GM23338 (cell line): ENCODE measurements around the gene CCNK. TPM values are rescaled to one million over a fixed set of nuclear protein-coding genes. Genes with fewer than 3 reads are reported as not detected.

Experiments
- ATAC-seq: fragments of 200-7000 bp; cut with Tn5 transposase; 3 replicates; pipeline ENCODE4 v1.9.1; 2020
- DNase-seq: peaks from one replicate; pipeline ENCODE4 v3.0.0-alpha.2; 2015; ENCODE audit warnings: low spot score
- H2AFZ ChIP-seq: fragments of 200-600 bp; sonication (generic); 2 replicates; pipeline ENCODE4 v1.8.0; 2016; ENCODE audit warnings: antibody characterized with exemption, mild to moderate bottlenecking, moderate library complexity
- H3F3A ChIP-seq: fragments of 200-600 bp; sonication (generic); replicated peaks from 2 replicates; pipeline ENCODE4 v1.8.0; 2017; ENCODE audit warnings: antibody characterized with exemption, mixed run types, low read depth
- H3K27ac ChIP-seq: fragments of 200-600 bp; sonication (generic); 2 replicates; pipeline ENCODE4 v1.6.1; 2016; ENCODE audit warnings: low read depth
- H3K27me3 ChIP-seq: fragments of 200-600 bp; sonication (generic); 2 replicates; pipeline ENCODE4 v1.8.0; 2016; ENCODE audit warnings: mild to moderate bottlenecking, mixed run types, moderate library complexity; ENCODE audit not compliant: insufficient read depth
- H3K36me3 ChIP-seq: fragments of 200-600 bp; sonication (generic); 2 replicates; pipeline ENCODE4 v1.8.0; 2016; ENCODE audit warnings: mild to moderate bottlenecking; ENCODE audit not compliant: insufficient read depth
- H3K4me1 ChIP-seq: fragments of 200-600 bp; sonication (generic); 2 replicates; pipeline ENCODE4 v1.8.0; 2016; ENCODE audit warnings: mild to moderate bottlenecking, moderate library complexity; ENCODE audit not compliant: insufficient read depth
- H3K4me2 ChIP-seq: fragments of 200-600 bp; sonication (generic); 2 replicates; pipeline ENCODE4 v1.7.1; 2017; ENCODE audit warnings: mixed run types
- H3K4me3 ChIP-seq: fragments of 200-600 bp; sonication (generic); 2 replicates; pipeline ENCODE4 v1.6.1; 2016; ENCODE audit warnings: mixed run types
- H3K79me2 ChIP-seq: fragments of 200-600 bp; sonication (generic); replicated peaks from 2 replicates; pipeline ENCODE4 v1.8.0; 2017; ENCODE audit warnings: mild to moderate bottlenecking; ENCODE audit not compliant: insufficient read depth
- H3K9me2 ChIP-seq: fragments of 200-600 bp; sonication (generic); 2 replicates; pipeline ENCODE4 v1.8.0; 2017; ENCODE audit not compliant: insufficient read depth
- H4K20me1 ChIP-seq: fragments of 200-600 bp; sonication (generic); replicated peaks from 2 replicates; pipeline ENCODE4 v1.8.0; 2017; ENCODE audit warnings: mild to moderate bottlenecking; ENCODE audit not compliant: insufficient read depth
- H3K27ac Mint-ChIP-seq: 2 replicates; pipeline ENCODE4 v1.8.0; 2020; ENCODE audit warnings: inconsistent platforms, mild to moderate bottlenecking, moderate library complexity, mixed read lengths
- H3K27me3 Mint-ChIP-seq: 3 replicates; pipeline ENCODE4 v1.8.0; 2022; ENCODE audit warnings: low read depth, mild to moderate bottlenecking, moderate library complexity, mixed read lengths, inconsistent platforms; ENCODE audit not compliant: insufficient read depth, poor library complexity
- H3K36me3 Mint-ChIP-seq: 3 replicates; pipeline ENCODE4 v1.8.0; 2021; ENCODE audit warnings: low read depth, mild to moderate bottlenecking, inconsistent platforms, moderate library complexity, mixed read lengths
- H3K4me1 Mint-ChIP-seq: 3 replicates; pipeline ENCODE4 v1.8.0; 2020; ENCODE audit warnings: mild to moderate bottlenecking, inconsistent platforms, mixed read lengths
- H3K4me3 Mint-ChIP-seq: 3 replicates; pipeline ENCODE4 v1.8.0; 2021; ENCODE audit warnings: moderate library complexity, mild to moderate bottlenecking, inconsistent platforms, mixed read lengths
- H3K9me3 Mint-ChIP-seq: 3 replicates; pipeline ENCODE4 v1.8.0; 2020; ENCODE audit warnings: moderate library complexity, mild to moderate bottlenecking, inconsistent platforms, mixed read lengths
- CREB1 ChIP-seq: fragments of 250-450 bp; sonication (Bioruptor Pico); IDR thresholded peaks from 2 replicates; pipeline ENCODE4 v1.5.0; 2020; ENCODE audit warnings: low read depth, mild to moderate bottlenecking, moderate library complexity
- EZH2 ChIP-seq: fragments of 200-600 bp; sonication (generic); IDR thresholded peaks from one replicate; pipeline ENCODE4 v1.8.0; 2017; ENCODE audit warnings: antibody characterized with exemption, mild to moderate bottlenecking, low read depth; ENCODE audit not compliant: unreplicated experiment
- EZH2phosphoT487 ChIP-seq: fragments of 200-600 bp; sonication (generic); IDR thresholded peaks from one replicate; pipeline ENCODE4 v1.8.1; 2018; ENCODE audit warnings: antibody characterized with exemption; ENCODE audit not compliant: unreplicated experiment
- JUNB ChIP-seq: IDR thresholded peaks from one replicate; pipeline ENCODE4 v1.6.1; 2016; ENCODE audit warnings: antibody characterized with exemption; ENCODE audit not compliant: unreplicated experiment
- NANOG ChIP-seq: IDR thresholded peaks from 2 replicates; pipeline ENCODE4 v1.6.1; 2016; ENCODE audit warnings: antibody characterized with exemption, borderline replicate concordance
- STAT1 ChIP-seq: IDR thresholded peaks from one replicate; pipeline ENCODE4 v1.6.1; 2016; ENCODE audit warnings: antibody characterized with exemption; ENCODE audit not compliant: unreplicated experiment
- ZNF114 ChIP-seq: fragments of 250-450 bp; sonication (Bioruptor Pico); IDR thresholded peaks from 2 replicates; pipeline ENCODE4 v1.5.0; 2020; ENCODE audit warnings: mild to moderate bottlenecking, moderate library complexity
- polyA plus RNA-seq: library from polyadenylated mRNA; unstranded; fragments of >200 nt; fragmentation: Nextera tagmentation; extraction: Ambion mirVana; gene quantifications from 2 replicates; pipeline ENCODE4 v1.2.1, GENCODE V29; 2016
- total RNA-seq: library from RNA; depleted of rRNA; stranded (reverse); fragments of >200 nt; shearing (Covaris generic); gene quantifications from 2 replicates; pipeline ENCODE4 v1.2.3, GENCODE V29; 2014
- TF ChIP-seq, protein P1 (sequence below): fragments of 250-450 bp; sonication (Bioruptor Pico); IDR thresholded peaks from 2 replicates; pipeline ENCODE4 v1.5.0; 2020; ENCODE audit warnings: mild to moderate bottlenecking, moderate library complexity

The CCNK gene
- total and polyA plus RNA-seq, 2 experiments from 2014 or later, result 54.0 to 60.6 TPM

DNA sequence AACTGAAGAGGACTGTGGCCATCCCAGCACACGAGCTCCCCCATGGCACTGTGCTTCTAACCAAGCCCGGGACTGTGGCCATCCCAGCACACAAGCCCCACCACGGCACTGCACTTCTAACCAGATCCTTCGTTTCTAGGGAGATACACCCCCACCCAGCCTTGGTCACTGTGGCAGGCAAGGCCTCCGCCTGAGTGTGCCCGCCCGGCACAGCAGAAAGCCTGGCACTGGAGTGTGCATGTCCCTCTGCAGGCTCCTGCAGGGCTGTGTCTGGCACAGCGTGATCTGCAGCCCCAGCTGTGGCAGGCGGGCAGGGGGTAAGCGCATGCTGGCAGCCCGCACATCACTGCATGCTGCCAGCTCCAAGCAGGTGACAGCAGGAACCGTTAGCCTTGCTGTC, 73.0 kb downstream of the CCNK start:
- H3K36me3 Mint-ChIP-seq, result peaks cover 8% of the 10 kb centered on the region; the same call in 2 of the 3 replicates
- Histone ChIP-seq H3K4me1 (peaks cover 11% of the 10 kb centered on the region), H3K27me3 (no peaks in the 10 kb centered on the region), H3K79me2 (peaks cover 52% of the 10 kb centered on the region), H4K20me1 (peaks cover 24% of the 10 kb centered on the region; the same call in 1 of the 2 replicates), H3K4me2 (no peak overlapping the region), H3K9me2 (no peaks in the 10 kb centered on the region), H3F3A (no peaks in the 10 kb centered on the region), H3K27ac (no peak overlapping the region), H3K4me3 (no peak overlapping the region), H2AFZ (no peak overlapping the region), H3K36me3 (no peaks in the 10 kb centered on the region)
- H3K27me3 Mint-ChIP-seq, result peaks cover 12% of the 10 kb centered on the region
- no peak for DNase-seq
- H3K9me3 Mint-ChIP-seq, result peaks cover 5% of the 10 kb centered on the region; the same call in 1 of the 3 replicates
- H3K4me3 Mint-ChIP-seq, result no peak overlapping the region
- H3K27ac Mint-ChIP-seq, result peak overlapping the region; percentile 85
- TF ChIP-seq JUNB (no peak), ZNF114 (CRISPR knock-in tag) (no peak), NANOG (no peak), STAT1 (no peak), CREB1 (no peak), EZH2phosphoT487 (no peak), EZH2 (no peak)
- TF ChIP-seq, protein P1, sequence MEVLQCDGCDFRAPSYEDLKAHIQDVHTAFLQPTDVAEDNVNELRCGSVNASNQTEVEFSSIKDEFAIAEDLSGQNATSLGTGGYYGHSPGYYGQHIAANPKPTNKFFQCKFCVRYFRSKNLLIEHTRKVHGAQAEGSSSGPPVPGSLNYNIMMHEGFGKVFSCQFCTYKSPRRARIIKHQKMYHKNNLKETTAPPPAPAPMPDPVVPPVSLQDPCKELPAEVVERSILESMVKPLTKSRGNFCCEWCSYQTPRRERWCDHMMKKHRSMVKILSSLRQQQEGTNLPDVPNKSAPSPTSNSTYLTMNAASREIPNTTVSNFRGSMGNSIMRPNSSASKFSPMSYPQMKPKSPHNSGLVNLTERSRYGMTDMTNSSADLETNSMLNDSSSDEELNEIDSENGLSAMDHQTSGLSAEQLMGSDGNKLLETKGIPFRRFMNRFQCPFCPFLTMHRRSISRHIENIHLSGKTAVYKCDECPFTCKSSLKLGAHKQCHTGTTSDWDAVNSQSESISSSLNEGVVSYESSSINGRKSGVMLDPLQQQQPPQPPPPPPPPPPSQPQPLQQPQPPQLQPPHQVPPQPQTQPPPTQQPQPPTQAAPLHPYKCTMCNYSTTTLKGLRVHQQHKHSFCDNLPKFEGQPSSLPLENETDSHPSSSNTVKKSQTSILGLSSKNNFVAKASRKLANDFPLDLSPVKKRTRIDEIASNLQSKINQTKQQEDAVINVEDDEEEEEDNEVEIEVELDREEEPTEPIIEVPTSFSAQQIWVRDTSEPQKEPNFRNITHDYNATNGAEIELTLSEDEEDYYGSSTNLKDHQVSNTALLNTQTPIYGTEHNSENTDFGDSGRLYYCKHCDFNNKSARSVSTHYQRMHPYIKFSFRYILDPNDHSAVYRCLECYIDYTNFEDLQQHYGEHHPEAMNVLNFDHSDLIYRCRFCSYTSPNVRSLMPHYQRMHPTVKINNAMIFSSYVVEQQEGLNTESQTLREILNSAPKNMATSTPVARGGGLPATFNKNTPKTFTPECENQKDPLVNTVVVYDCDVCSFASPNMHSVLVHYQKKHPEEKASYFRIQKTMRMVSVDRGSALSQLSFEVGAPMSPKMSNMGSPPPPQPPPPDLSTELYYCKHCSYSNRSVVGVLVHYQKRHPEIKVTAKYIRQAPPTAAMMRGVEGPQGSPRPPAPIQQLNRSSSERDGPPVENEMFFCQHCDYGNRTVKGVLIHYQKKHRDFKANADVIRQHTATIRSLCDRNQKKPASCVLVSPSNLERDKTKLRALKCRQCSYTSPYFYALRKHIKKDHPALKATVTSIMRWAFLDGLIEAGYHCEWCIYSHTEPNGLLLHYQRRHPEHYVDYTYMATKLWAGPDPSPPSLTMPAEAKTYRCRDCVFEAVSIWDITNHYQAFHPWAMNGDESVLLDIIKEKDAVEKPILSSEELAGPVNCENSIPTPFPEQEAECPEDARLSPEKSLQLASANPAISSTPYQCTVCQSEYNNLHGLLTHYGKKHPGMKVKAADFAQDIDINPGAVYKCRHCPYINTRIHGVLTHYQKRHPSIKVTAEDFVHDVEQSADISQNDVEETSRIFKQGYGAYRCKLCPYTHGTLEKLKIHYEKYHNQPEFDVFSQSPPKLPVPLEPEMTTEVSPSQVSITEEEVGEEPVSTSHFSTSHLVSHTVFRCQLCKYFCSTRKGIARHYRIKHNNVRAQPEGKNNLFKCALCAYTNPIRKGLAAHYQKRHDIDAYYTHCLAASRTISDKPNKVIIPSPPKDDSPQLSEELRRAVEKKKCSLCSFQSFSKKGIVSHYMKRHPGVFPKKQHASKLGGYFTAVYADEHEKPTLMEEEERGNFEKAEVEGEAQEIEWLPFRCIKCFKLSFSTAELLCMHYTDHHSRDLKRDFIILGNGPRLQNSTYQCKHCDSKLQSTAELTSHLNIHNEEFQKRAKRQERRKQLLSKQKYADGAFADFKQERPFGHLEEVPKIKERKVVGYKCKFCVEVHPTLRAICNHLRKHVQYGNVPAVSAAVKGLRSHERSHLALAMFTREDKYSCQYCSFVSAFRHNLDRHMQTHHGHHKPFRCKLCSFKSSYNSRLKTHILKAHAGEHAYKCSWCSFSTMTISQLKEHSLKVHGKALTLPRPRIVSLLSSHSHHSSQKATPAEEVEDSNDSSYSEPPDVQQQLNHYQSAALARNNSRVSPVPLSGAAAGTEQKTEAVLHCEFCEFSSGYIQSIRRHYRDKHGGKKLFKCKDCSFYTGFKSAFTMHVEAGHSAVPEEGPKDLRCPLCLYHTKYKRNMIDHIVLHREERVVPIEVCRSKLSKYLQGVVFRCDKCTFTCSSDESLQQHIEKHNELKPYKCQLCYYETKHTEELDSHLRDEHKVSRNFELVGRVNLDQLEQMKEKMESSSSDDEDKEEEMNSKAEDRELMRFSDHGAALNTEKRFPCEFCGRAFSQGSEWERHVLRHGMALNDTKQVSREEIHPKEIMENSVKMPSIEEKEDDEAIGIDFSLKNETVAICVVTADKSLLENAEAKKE, result no peak
- H3K4me1 Mint-ChIP-seq, result peaks cover 29% of the 10 kb centered on the region
- ATAC-seq, result no peak
